ENCODE measurements around the gene SEPTIN11.

GRCh38 chr4:76984788-76985211 lies 35.2 kb downstream of the SEPTIN11 start:
- no peak for TF ChIP-seq CTCF (IDR thresholded peaks at IDR 0.05; ENCODE audit: control extremely low read depth in 1 of 3, insufficient read depth in 1 of 3, low read depth in 1 of 3, low read length in 3 of 3)
- TF ChIP-seq RAD21 (IDR thresholded peaks at IDR 0.05 in 1 of 2, conservative IDR thresholded peaks at IDR 0.05 in 1 of 2; ENCODE audit: low read depth in 2 of 2, low read length in 2 of 2), result no peak
- no peak for TF ChIP-seq POLR2A (IDR thresholded peaks at IDR 0.05; ENCODE audit: control extremely low read depth in 1 of 2, low read depth in 2 of 2, low read length in 2 of 2)
- TF ChIP-seq E2F6 (IDR thresholded peaks at IDR 0.05), result no peak
- TF ChIP-seq GABPA (IDR thresholded peaks at IDR 0.05; ENCODE audit: borderline replicate concordance, insufficient read depth, low read length), result no peak
- no peak for TF ChIP-seq EP300 (IDR thresholded peaks at IDR 0.05; ENCODE audit: borderline replicate concordance in 1 of 2, low read depth in 2 of 2, low read length in 2 of 2)
- TF ChIP-seq MAX (IDR thresholded peaks at IDR 0.05), result no peak
- TF ChIP-seq EZH2 (IDR thresholded peaks at IDR 0.05; ENCODE audit: low read depth, low read length, severe bottlenecking), result no peak
- TF ChIP-seq TAF1 (IDR thresholded peaks at IDR 0.05; ENCODE audit: low read depth, low read length), result no peak
